HCT116 (cell line): ENCODE results near the gene PWWP2B. TPM values are rescaled to one million over a fixed set of nuclear protein-coding genes. Genes with fewer than 3 reads are reported as not detected.

Experiments
- ATAC-seq: fragments of 200-7000 bp; cut with Tn5 transposase; 2 replicates; pipeline ENCODE4 v1.9.1; 2020; ENCODE audit warnings: mild to moderate bottlenecking, moderate library complexity
- BruUV-seq: library from RNA; stranded (reverse); fragments of 400-500 nt; replicated peaks from 2 replicates; lab custom pipeline; 2021; lab: Mats Ljungman, UMichigan
- CTCF ChIA-PET: fragments of 300-600 bp; sonication (Branson Sonifier 250); formaldehyde crosslinking; loops from one replicate; lab custom pipeline; 2021; ENCODE audit warnings: antibody characterized with exemption; lab: Charles Lee
- POLR2A ChIA-PET: fragments of 300-600, 350-600 bp; sonication (Branson Sonifier 250); formaldehyde crosslinking; loops from one replicate; lab custom pipeline; 2021; ENCODE audit warnings: antibody characterized with exemption; lab: Charles Lee
- RAD21 ChIA-PET, 2 experiments: fragments of 300-600 bp; sonication (Branson Sonifier 250); formaldehyde crosslinking; loops; one replicate each; lab custom pipeline; 2023; ENCODE audit warnings: low total read pairs in 2 of 2; ENCODE audit not compliant: uncharacterized antibody in 2 of 2, unreplicated experiment in 2 of 2, low non-redundant PET in 1 of 2; lab: Charles Lee
- DNase-seq: peaks from one replicate; pipeline ENCODE4 v3.0.0-alpha.2; 2010; ENCODE audit warnings: low read depth, low spot score
- H2AFZ ChIP-seq: fragments of 200-600 bp; shearing (Covaris generic), sonication (generic); 2 replicates; pipeline ENCODE4 v1.6.1; 2017; ENCODE audit warnings: low read depth, mixed run types, mixed read lengths, antibody characterized with exemption, low read length; ENCODE audit not compliant: poor library complexity, severe bottlenecking
- H3K27ac ChIP-seq: 2 replicates; pipeline ENCODE4 v1.5.1; 2012; ENCODE audit warnings: low read depth, low read length
- H3K27me3 ChIP-seq: fragments of 200-600 bp; sonication (generic); 2 replicates; pipeline ENCODE4 v1.6.1; 2016; ENCODE audit warnings: mixed run types, low read length, mixed read lengths; ENCODE audit not compliant: insufficient read depth
- H3K36me3 ChIP-seq, 2 experiments: fragments of 200-500 bp in 1 of 2; fragments of 200-600 bp in 1 of 2; sonication (Bioruptor generic) in 1 of 2; sonication (generic) in 1 of 2; 2 replicates each; pipeline versions ENCODE4 v1.5.1 to v1.6.1; 2014 to 2016; ENCODE audit warnings: low read length in 2 of 2, inconsistent platforms in 1 of 2, mixed read lengths in 1 of 2, mixed run types in 1 of 2; ENCODE audit not compliant: insufficient read depth in 2 of 2, control insufficient read depth in 1 of 2
- H3K4me1 ChIP-seq, 2 experiments: fragments of 200-600 bp in 1 of 2; sonication (generic) in 1 of 2; 2 replicates each; pipeline versions ENCODE4 v1.5.1 to v1.6.1; 2012 to 2017; ENCODE audit warnings: low read length in 2 of 2, inconsistent platforms in 1 of 2, mild to moderate bottlenecking in 1 of 2, mixed read lengths in 1 of 2, mixed run types in 1 of 2, moderate library complexity in 1 of 2; ENCODE audit not compliant: insufficient read depth in 2 of 2, control insufficient read depth in 1 of 2
- H3K4me2 ChIP-seq: fragments of 200-600 bp; sonication (generic); 2 replicates; pipeline ENCODE4 v1.6.1; 2017; ENCODE audit warnings: mixed run types, low read length, mixed read lengths
- H3K4me3 ChIP-seq, 2 experiments: fragments of 200-600 bp in 1 of 2; sonication (generic) in 1 of 2; replicated peaks in 1 of 2; 2 replicates each; pipeline ENCODE4 v1.5.1; 2011 to 2016; ENCODE audit warnings: low read length in 2 of 2, control low read depth in 1 of 2, low read depth in 1 of 2, mild to moderate bottlenecking in 1 of 2, mixed read lengths in 1 of 2, mixed run types in 1 of 2
- H3K79me2 ChIP-seq: fragments of 200-600 bp; sonication (generic); 2 replicates; pipeline ENCODE4 v1.6.1; 2017; ENCODE audit warnings: mild to moderate bottlenecking, mixed run types, low read length, moderate library complexity, mixed read lengths; ENCODE audit not compliant: insufficient read depth
- H3K9ac ChIP-seq: fragments of 200-600 bp; sonication (generic); 2 replicates; pipeline ENCODE4 v1.6.1; 2016; ENCODE audit warnings: low read length, mixed read lengths
- H3K9me2 ChIP-seq: fragments of 200-600 bp; sonication (generic), shearing (Covaris generic); 2 replicates; pipeline ENCODE4 v1.6.1; 2017; ENCODE audit warnings: mixed run types, mild to moderate bottlenecking, moderate library complexity; ENCODE audit not compliant: insufficient read depth
- H3K9me3 ChIP-seq, 2 experiments: fragments of 200-500 bp in 1 of 2; fragments of 200-600 bp in 1 of 2; sonication (Bioruptor generic) in 1 of 2; sonication (generic) in 1 of 2; 2 replicates each; pipeline ENCODE4 v1.6.1; 2014 to 2017; ENCODE audit warnings: low read length in 2 of 2, mixed read lengths in 2 of 2, inconsistent platforms in 1 of 2, low read depth in 1 of 2, mild to moderate bottlenecking in 1 of 2, mixed run types in 1 of 2, moderate library complexity in 1 of 2; ENCODE audit not compliant: control insufficient read depth in 1 of 2, insufficient read depth in 1 of 2
- H4K20me1 ChIP-seq: fragments of 200-600 bp; sonication (generic), shearing (Covaris generic); 2 replicates; pipeline ENCODE4 v1.6.1; 2017; ENCODE audit warnings: mixed run types, mild to moderate bottlenecking, moderate library complexity; ENCODE audit not compliant: insufficient read depth
- CBX3 ChIP-seq: IDR thresholded peaks from 2 replicates; pipeline ENCODE4 v1.6.1; 2012; ENCODE audit warnings: low read depth
- CTCF ChIP-seq, 3 experiments: fragments of 200-600 bp in 1 of 3; sonication (generic) in 1 of 3; IDR thresholded peaks in 2 of 3; conservative IDR thresholded peaks in 1 of 3; 2 replicates each; pipeline ENCODE4 v1.5.1; 2012 to 2017; ENCODE audit warnings: low read depth in 2 of 3, low read length in 2 of 3, antibody characterized with exemption in 1 of 3, borderline replicate concordance in 1 of 3, control low read depth in 1 of 3, mild to moderate bottlenecking in 1 of 3, mixed read lengths in 1 of 3, mixed run types in 1 of 3, moderate library complexity in 1 of 3; ENCODE audit not compliant: insufficient read depth in 1 of 3
- EGR1 ChIP-seq: IDR thresholded peaks from 2 replicates; pipeline ENCODE4 v1.6.1; 2012; ENCODE audit warnings: low read depth
- EZH2 ChIP-seq: fragments of 200-600 bp; sonication (generic); IDR thresholded peaks from 2 replicates; pipeline ENCODE4 v1.6.1; 2017; ENCODE audit warnings: antibody characterized with exemption, mixed run types
- FOSL1 ChIP-seq: IDR thresholded peaks from 2 replicates; pipeline ENCODE4 v1.6.1; 2012; ENCODE audit warnings: low read depth
- MAX ChIP-seq: IDR thresholded peaks from 2 replicates; pipeline ENCODE4 v1.6.1; 2012
- POLR2A ChIP-seq: IDR thresholded peaks from 2 replicates; pipeline ENCODE4 v1.7.0; 2011; ENCODE audit warnings: borderline replicate concordance; ENCODE audit not compliant: insufficient read depth, insufficient read length; ENCODE audit errors: extremely low read depth
- SP1 ChIP-seq: IDR thresholded peaks from 2 replicates; pipeline ENCODE4 v1.6.1; 2012; ENCODE audit warnings: low read depth
- YY1 ChIP-seq: IDR thresholded peaks from 2 replicates; pipeline ENCODE4 v1.6.1; 2011; ENCODE audit warnings: low read length, low read depth, moderate library complexity, mild to moderate bottlenecking; ENCODE audit not compliant: insufficient replicate concordance; ENCODE audit errors: extremely low read depth
- ZBTB33 ChIP-seq: IDR thresholded peaks from 2 replicates; pipeline ENCODE4 v1.6.1; 2011; ENCODE audit warnings: mild to moderate bottlenecking, low read length, moderate library complexity; ENCODE audit not compliant: insufficient replicate concordance; ENCODE audit errors: extremely low read depth
- ZFX ChIP-seq: fragments of 450-650 bp; IDR thresholded peaks from 2 replicates; pipeline ENCODE4 v1.6.1; 2017
- ZNF274 ChIP-seq: fragments of 200-500 bp; sonication (Bioruptor generic); IDR thresholded peaks from 2 replicates; pipeline ENCODE4 v1.6.1; 2014; ENCODE audit warnings: mild to moderate bottlenecking, low read depth, low read length, inconsistent platforms
- intact Hi-C: fragments of 100-400 bp; cut with micrococcal nuclease; formaldehyde crosslinking; loops from 2 replicates; pipeline ENCODE4 v1.10.0; 2022
- total RNA-seq: library from RNA; stranded (reverse); gene quantifications from one replicate; pipeline ENCODE4 v1.2.1, GENCODE V29; 2021; ENCODE audit not compliant: unreplicated experiment

The PWWP2B gene
- total RNA-seq, 1 experiment from 2014 or later, result 13.9 TPM

GRCh38 chr10:132436861-132437410 is 39.9 kb downstream of the PWWP2B start:
- ATAC-seq, result no peak

GRCh38 chr10:132437541-132437950 is 40.5 kb downstream of the PWWP2B start:
- Histone ChIP-seq H3K79me2 (no peaks in the 10 kb centered on the region), H3K4me3 (no peak overlapping the region), H3K9ac (no peak overlapping the region), H3K4me2 (no peak overlapping the region), H3K4me1 (peaks cover 0 to 4% of the 10 kb centered on the region in 2 experiments; a peak in 1 of 4 replicates), H3K36me3 (no peaks in the 10 kb centered on the region), H3K9me3 (no peaks in the 10 kb centered on the region), H3K9me2 (no peaks in the 10 kb centered on the region), H3K27ac (no peak overlapping the region), H4K20me1 (no peaks in the 10 kb centered on the region), H3K27me3 (no peaks in the 10 kb centered on the region), H2AFZ (no peak overlapping the region)
- RAD21 ChIA-PET, result no interaction called here
- CTCF ChIA-PET, result no interaction called here
- ATAC-seq (no peak), DNase-seq (no peak)
- TF ChIP-seq ZFX, result no peak
- TF ChIP-seq EGR1, result no peak
- no peak for TF ChIP-seq SP1
- no peak for TF ChIP-seq ZBTB33
- no peak for TF ChIP-seq CTCF (IDR thresholded peaks at IDR 0.05 in 2 of 3, conservative IDR thresholded peaks at IDR 0.05 in 1 of 3; ENCODE audit: borderline replicate concordance in 1 of 3, insufficient read depth in 1 of 3, low read depth in 2 of 3, low read length in 2 of 3)
- no peak for TF ChIP-seq CBX3
- no peak for TF ChIP-seq YY1
- no peak for TF ChIP-seq MAX
- no peak for TF ChIP-seq POLR2A
- no peak for TF ChIP-seq FOSL1
- BruUV-seq, result no TSS peak
- POLR2A ChIA-PET, result no interaction called here
- intact Hi-C loops, result no loop called here

More at GRCh38 chr10:132436861-132437410, 39.9 kb downstream of the PWWP2B start:
- H3K4me1 ChIP-seq, result peaks cover 0 to 4% of the 10 kb centered on the region in 2 experiments; a peak in 1 of 4 replicates
- no peak overlapping the region for H3K4me2 ChIP-seq
- H3K9me3 ChIP-seq, result no peaks in the 10 kb centered on the region
- intact Hi-C loops, result no loop called here
- no peaks in the 10 kb centered on the region for H3K27me3 ChIP-seq
- ChIA-PET CTCF (no interaction called here), POLR2A (interaction anchor here (0.7 kb wide), 1 partner anchor 557 kb away, joined by 3 read pairs; no protein-coding TSS in a partner anchor), RAD21 (no interaction called here)
- H3K4me3 ChIP-seq, result no peak overlapping the region
- H4K20me1 ChIP-seq, result no peaks in the 10 kb centered on the region
- no peaks in the 10 kb centered on the region for H3K79me2 ChIP-seq
- no peak overlapping the region for H3K27ac ChIP-seq
- H3K9me2 ChIP-seq, result no peaks in the 10 kb centered on the region
- no TSS peak for BruUV-seq
- TF ChIP-seq EZH2 (no peak), ZNF274 (no peak)
- no peak overlapping the region for H3K9ac ChIP-seq
- no peak for DNase-seq
- H2AFZ ChIP-seq, result no peak overlapping the region
- H3K36me3 ChIP-seq, result no peaks in the 10 kb centered on the region
